ENCODE results near the gene ZNF608.

The ZNF608 gene

GRCh38 chr5:124728331-124728967, 18.0 kb downstream of the ZNF608 start:
- Histone ChIP-seq H3K27ac (replicated peaks) (no peak overlapping the region), H3K4me3 (replicated peaks; ENCODE audit: insufficient read depth, low read length) (no peak overlapping the region), H3K27me3 (ENCODE audit: insufficient read depth, poor library complexity, severe bottlenecking) (no peaks in the 10 kb centered on the region)
- no peak for TF ChIP-seq REST (IDR thresholded peaks at IDR 0.05; ENCODE audit: insufficient replicate concordance, low read depth)
- no peak for TF ChIP-seq CTCF (IDR thresholded peaks at IDR 0.05; ENCODE audit: insufficient read depth, low read length)
- no peak for TF ChIP-seq POLR2AphosphoS5 (IDR thresholded peaks at IDR 0.05; ENCODE audit: low read depth)
- no peak for TF ChIP-seq GABPA (IDR thresholded peaks at IDR 0.05; ENCODE audit: low read depth)
- no peak for TF ChIP-seq SPI1 (IDR thresholded peaks at IDR 0.05; ENCODE audit: borderline replicate concordance, low read depth)
- DNase-seq (ENCODE audit: low read depth in 1 of 2, low spot score in 1 of 2): no peak

- no peak overlapping the region for H3K4me3 ChIP-seq (replicated peaks; ENCODE audit: insufficient read depth, low read length)
Measured at GRCh38 chr5:124726631-124727362, 19.6 kb downstream of the ZNF608 start.

More at GRCh38 chr5:124726631-124727362, 19.6 kb downstream of the ZNF608 start:
- no peak for DNase-seq (ENCODE audit: low read depth in 1 of 2, low spot score in 1 of 2)
- H3K27me3 ChIP-seq (ENCODE audit: insufficient read depth, poor library complexity, severe bottlenecking): no peaks in the 10 kb centered on the region
- no peak for TF ChIP-seq POLR2AphosphoS5 (IDR thresholded peaks at IDR 0.05; ENCODE audit: low read depth)
- TF ChIP-seq SPI1 (IDR thresholded peaks at IDR 0.05; ENCODE audit: borderline replicate concordance, low read depth): no peak
- no peak for TF ChIP-seq GABPA (IDR thresholded peaks at IDR 0.05; ENCODE audit: low read depth)
- TF ChIP-seq CTCF (IDR thresholded peaks at IDR 0.05; ENCODE audit: insufficient read depth, low read length): no peak
- no peak for TF ChIP-seq REST (IDR thresholded peaks at IDR 0.05; ENCODE audit: insufficient replicate concordance, low read depth)
- H3K27ac ChIP-seq (replicated peaks): no peak overlapping the region

Data from HL-60 (cell line).